ENCODE measurements around the gene RBM12. TPM values are rescaled to one million over a fixed set of nuclear protein-coding genes. Genes with fewer than 3 reads are reported as not detected.
"Not testable (repeated sequence)": the region's sequence is repeated elsewhere in the genome, so short reads cannot be mapped to it uniquely, and the experiment has no call there.

RBM12 gene
- total RNA-seq, 1 donor from 2014 or later, result 38.6 TPM

GRCh38 chr20:35697696-35698297 lies 33.1 kb upstream of the RBM12 start:
- Histone ChIP-seq H3K9me3 (ENCODE audit: control insufficient read depth in 3 of 3, low read length in 3 of 3) (no peaks in the 10 kb centered on the region), H3K9ac (ENCODE audit: low read depth in 1 of 3, low read length in 3 of 3) (peak overlapping the region; percentile 90 to 99 (median 98)), H3K36me3 (ENCODE audit: control insufficient read depth in 3 of 3, insufficient read depth in 3 of 3, low read length in 3 of 3) (peaks cover 21 to 37% (median 23%) of the 10 kb centered on the region in 3 donors), H3K4me3 (ENCODE audit: low read length in 3 of 3) (peak overlapping the region; percentile 79 to 98 (median 96)), H3K4me1 (ENCODE audit: control insufficient read depth in 3 of 3, insufficient read depth in 3 of 3, low read length in 3 of 3) (peaks cover 30 to 34% (median 33%) of the 10 kb centered on the region in 3 donors), H3K27ac (ENCODE audit: low read depth, low read length) (no peak overlapping the region), H3K27me3 (ENCODE audit: control insufficient read depth in 3 of 3, insufficient read depth in 3 of 3, low read length in 3 of 3) (no peaks in the 10 kb centered on the region)

- H3K27me3 ChIP-seq (ENCODE audit: control insufficient read depth in 3 of 3, insufficient read depth in 3 of 3, low read length in 3 of 3), result no peaks in the 10 kb centered on the region
- H3K9me3 ChIP-seq (ENCODE audit: control insufficient read depth in 3 of 3, low read length in 3 of 3), result no peaks in the 10 kb centered on the region
- no peak overlapping the region for H3K4me3 ChIP-seq (ENCODE audit: low read length in 3 of 3)
- H3K9ac ChIP-seq (ENCODE audit: low read depth in 1 of 3, low read length in 3 of 3), result no peak overlapping the region
- no peak overlapping the region for H3K27ac ChIP-seq (ENCODE audit: low read depth, low read length)
- H3K4me1 ChIP-seq (ENCODE audit: control insufficient read depth in 3 of 3, insufficient read depth in 3 of 3, low read length in 3 of 3), result peaks cover 27 to 32% (median 28%) of the 10 kb centered on the region in 3 donors
- H3K36me3 ChIP-seq (ENCODE audit: control insufficient read depth in 3 of 3, insufficient read depth in 3 of 3, low read length in 3 of 3), result peaks cover 16 to 30% (median 21%) of the 10 kb centered on the region in 3 donors
Measured at GRCh38 chr20:35695978-35696377, 31.3 kb upstream of the RBM12 start.

- Histone ChIP-seq H3K9ac (ENCODE audit: low read depth in 1 of 3, low read length in 3 of 3) (no peak overlapping the region), H3K9me3 (ENCODE audit: control insufficient read depth in 3 of 3, low read length in 3 of 3) (no peaks in the 10 kb centered on the region), H3K27ac (ENCODE audit: low read depth, low read length) (no peak overlapping the region), H3K4me1 (ENCODE audit: control insufficient read depth in 3 of 3, insufficient read depth in 3 of 3, low read length in 3 of 3) (peaks cover 22 to 26% (median 24%) of the 10 kb centered on the region in 3 donors), H3K4me3 (ENCODE audit: low read length in 3 of 3) (no peak overlapping the region), H3K27me3 (ENCODE audit: control insufficient read depth in 3 of 3, insufficient read depth in 3 of 3, low read length in 3 of 3) (no peaks in the 10 kb centered on the region), H3K36me3 (ENCODE audit: control insufficient read depth in 3 of 3, insufficient read depth in 3 of 3, low read length in 3 of 3) (peaks cover 17 to 33% (median 25%) of the 10 kb centered on the region in 3 donors)
Measured at GRCh38 chr20:35695245-35695749, 30.6 kb upstream of the RBM12 start.

GRCh38 chr20:35690265-35690664 lies 25.6 kb upstream of the RBM12 start:
- H3K9ac ChIP-seq (ENCODE audit: low read depth in 1 of 3, low read length in 3 of 3), result no peak overlapping the region
- H3K4me1 ChIP-seq (ENCODE audit: control insufficient read depth in 3 of 3, insufficient read depth in 3 of 3, low read length in 3 of 3), result no peaks in the 10 kb centered on the region
- peaks cover 22 to 43% (median 25%) of the 10 kb centered on the region in 3 donors for H3K36me3 ChIP-seq (ENCODE audit: control insufficient read depth in 3 of 3, insufficient read depth in 3 of 3, low read length in 3 of 3)
- H3K27ac ChIP-seq (ENCODE audit: low read depth, low read length), result no peak overlapping the region
- no peak overlapping the region for H3K4me3 ChIP-seq (ENCODE audit: low read length in 3 of 3)
- no peaks in the 10 kb centered on the region for H3K9me3 ChIP-seq (ENCODE audit: control insufficient read depth in 3 of 3, low read length in 3 of 3)
- H3K27me3 ChIP-seq (ENCODE audit: control insufficient read depth in 3 of 3, insufficient read depth in 3 of 3, low read length in 3 of 3), result no peaks in the 10 kb centered on the region

- not testable (repeated sequence) for H3K27ac ChIP-seq (ENCODE audit: low read depth, low read length); H3K4me3 ChIP-seq (ENCODE audit: low read length in 3 of 3); H3K4me1 ChIP-seq (ENCODE audit: control insufficient read depth in 3 of 3, insufficient read depth in 3 of 3, low read length in 3 of 3); H3K27me3 ChIP-seq (ENCODE audit: control insufficient read depth in 3 of 3, insufficient read depth in 3 of 3, low read length in 3 of 3); H3K9me3 ChIP-seq (ENCODE audit: control insufficient read depth in 3 of 3, low read length in 3 of 3); H3K9ac ChIP-seq (ENCODE audit: low read depth in 1 of 3, low read length in 3 of 3)
- H3K36me3 ChIP-seq (ENCODE audit: control insufficient read depth in 3 of 3, insufficient read depth in 3 of 3, low read length in 3 of 3), result peaks cover 18 to 26% (median 23%) of the 10 kb centered on the region in 3 donors
Measured at GRCh38 chr20:35686872-35687271, 22.2 kb upstream of the RBM12 start.

- not testable (repeated sequence) for H3K9ac ChIP-seq (ENCODE audit: low read depth in 1 of 3, low read length in 3 of 3); H3K27ac ChIP-seq (ENCODE audit: low read depth, low read length); H3K4me1 ChIP-seq (ENCODE audit: control insufficient read depth in 3 of 3, insufficient read depth in 3 of 3, low read length in 3 of 3); H3K4me3 ChIP-seq (ENCODE audit: low read length in 3 of 3); H3K9me3 ChIP-seq (ENCODE audit: control insufficient read depth in 3 of 3, low read length in 3 of 3); H3K27me3 ChIP-seq (ENCODE audit: control insufficient read depth in 3 of 3, insufficient read depth in 3 of 3, low read length in 3 of 3)
- peaks cover 21 to 32% (median 24%) of the 10 kb centered on the region in 3 donors for H3K36me3 ChIP-seq (ENCODE audit: control insufficient read depth in 3 of 3, insufficient read depth in 3 of 3, low read length in 3 of 3)
Measured at GRCh38 chr20:35685368-35685767, 20.7 kb upstream of the RBM12 start.

GRCh38 chr20:35681960-35682359 lies 17.3 kb upstream of the RBM12 start:
- no peaks in the 10 kb centered on the region for H3K9me3 ChIP-seq (ENCODE audit: control insufficient read depth in 3 of 3, low read length in 3 of 3)
- H3K9ac ChIP-seq (ENCODE audit: low read depth in 1 of 3, low read length in 3 of 3), result no peak overlapping the region
- no peaks in the 10 kb centered on the region for H3K27me3 ChIP-seq (ENCODE audit: control insufficient read depth in 3 of 3, insufficient read depth in 3 of 3, low read length in 3 of 3)
- peaks cover 5 to 16% (median 12%) of the 10 kb centered on the region in 3 donors for H3K36me3 ChIP-seq (ENCODE audit: control insufficient read depth in 3 of 3, insufficient read depth in 3 of 3, low read length in 3 of 3)
- no peaks in the 10 kb centered on the region for H3K4me1 ChIP-seq (ENCODE audit: control insufficient read depth in 3 of 3, insufficient read depth in 3 of 3, low read length in 3 of 3)
- H3K27ac ChIP-seq (ENCODE audit: low read depth, low read length), result no peak overlapping the region
- H3K4me3 ChIP-seq (ENCODE audit: low read length in 3 of 3), result no peak overlapping the region

GRCh38 chr20:35680452-35681183 lies 15.9 kb upstream of the RBM12 start:
- no peaks in the 10 kb centered on the region for H3K9me3 ChIP-seq (ENCODE audit: control insufficient read depth in 3 of 3, low read length in 3 of 3)
- no peak overlapping the region for H3K27ac ChIP-seq (ENCODE audit: low read depth, low read length)
- peaks cover 5 to 16% (median 12%) of the 10 kb centered on the region in 3 donors for H3K36me3 ChIP-seq (ENCODE audit: control insufficient read depth in 3 of 3, insufficient read depth in 3 of 3, low read length in 3 of 3)
- H3K4me3 ChIP-seq (ENCODE audit: low read length in 3 of 3), result no peak overlapping the region
- no peak overlapping the region for H3K9ac ChIP-seq (ENCODE audit: low read depth in 1 of 3, low read length in 3 of 3)
- no peaks in the 10 kb centered on the region for H3K27me3 ChIP-seq (ENCODE audit: control insufficient read depth in 3 of 3, insufficient read depth in 3 of 3, low read length in 3 of 3)
- no peaks in the 10 kb centered on the region for H3K4me1 ChIP-seq (ENCODE audit: control insufficient read depth in 3 of 3, insufficient read depth in 3 of 3, low read length in 3 of 3)

- H3K27ac ChIP-seq (ENCODE audit: low read depth, low read length), result no peak overlapping the region
- no peaks in the 10 kb centered on the region for H3K4me1 ChIP-seq (ENCODE audit: control insufficient read depth in 3 of 3, insufficient read depth in 3 of 3, low read length in 3 of 3)
- H3K4me3 ChIP-seq (ENCODE audit: low read length in 3 of 3), result no peak overlapping the region
- no peaks in the 10 kb centered on the region for H3K9me3 ChIP-seq (ENCODE audit: control insufficient read depth in 3 of 3, low read length in 3 of 3)
- no peak overlapping the region for H3K9ac ChIP-seq (ENCODE audit: low read depth in 1 of 3, low read length in 3 of 3)
- H3K36me3 ChIP-seq (ENCODE audit: control insufficient read depth in 3 of 3, insufficient read depth in 3 of 3, low read length in 3 of 3), result peaks cover 24 to 49% (median 41%) of the 10 kb centered on the region in 3 donors
- no peaks in the 10 kb centered on the region for H3K27me3 ChIP-seq (ENCODE audit: control insufficient read depth in 3 of 3, insufficient read depth in 3 of 3, low read length in 3 of 3)
Measured at GRCh38 chr20:35674921-35675320, 10.2 kb upstream of the RBM12 start.

- Histone ChIP-seq H3K4me1 (ENCODE audit: control insufficient read depth in 3 of 3, insufficient read depth in 3 of 3, low read length in 3 of 3) (no peaks in the 10 kb centered on the region), H3K36me3 (ENCODE audit: control insufficient read depth in 3 of 3, insufficient read depth in 3 of 3, low read length in 3 of 3) (peaks cover 34 to 60% (median 51%) of the 10 kb centered on the region in 3 donors), H3K4me3 (ENCODE audit: low read length in 3 of 3) (no peak overlapping the region), H3K9ac (ENCODE audit: low read depth in 1 of 3, low read length in 3 of 3) (no peak overlapping the region), H3K9me3 (ENCODE audit: control insufficient read depth in 3 of 3, low read length in 3 of 3) (no peaks in the 10 kb centered on the region), H3K27me3 (ENCODE audit: control insufficient read depth in 3 of 3, insufficient read depth in 3 of 3, low read length in 3 of 3) (no peaks in the 10 kb centered on the region), H3K27ac (ENCODE audit: low read depth, low read length) (no peak overlapping the region)
Measured at GRCh38 chr20:35673884-35674283, 9.2 kb upstream of the RBM12 start.

Data from skeletal muscle tissue (tissue), 4 donors.